Keratinocyte (primary cell): ENCODE results near the gene TRPC4. TPM values are rescaled to one million over a fixed set of nuclear protein-coding genes. Genes with fewer than 3 reads are reported as not detected.

Experiments used
- DNase-seq: peaks from one replicate; pipeline ENCODE4 v3.0.0-alpha.2; 2011; ENCODE audit warnings: low read depth, missing footprints, low spot score
- FAIRE-seq: peaks from 2 replicates; lab custom pipeline; 2011; peaks lifted over from hg19 to GRCh38; lab: Jason Lieb, UNC
- H2AFZ ChIP-seq: 2 replicates; pipeline ENCODE4 v1.6.0; 2012; ENCODE audit warnings: low read length, control low read depth, inconsistent platforms; ENCODE audit not compliant: control insufficient read depth
- H3K27ac ChIP-seq: 2 replicates; pipeline ENCODE4 v1.5.1; 2011; ENCODE audit warnings: low read length; ENCODE audit not compliant: control insufficient read depth, insufficient read depth
- H3K27me3 ChIP-seq: 3 replicates; pipeline ENCODE4 v1.6.0; 2011; ENCODE audit warnings: low read length; ENCODE audit not compliant: control insufficient read depth, insufficient read depth; ENCODE audit errors: extremely low read depth
- H3K36me3 ChIP-seq, 2 experiments: 2 replicates in 1 of 2; 3 replicates in 1 of 2; pipeline ENCODE4 v1.5.1; 2011; ENCODE audit warnings: low read length in 2 of 2, mild to moderate bottlenecking in 1 of 2; ENCODE audit not compliant: control insufficient read depth in 2 of 2, insufficient read depth in 2 of 2; ENCODE audit errors: extremely low read depth in 1 of 2
- H3K4me1 ChIP-seq: 3 replicates; pipeline ENCODE4 v1.5.1; 2011; ENCODE audit warnings: low read length; ENCODE audit not compliant: control insufficient read depth, insufficient read depth; ENCODE audit errors: extremely low read depth
- H3K4me2 ChIP-seq: 3 replicates; pipeline ENCODE4 v1.6.0; 2011; ENCODE audit warnings: low read depth, low read length; ENCODE audit not compliant: control insufficient read depth, insufficient read depth; ENCODE audit errors: extremely low read depth
- H3K4me3 ChIP-seq, 3 experiments: fragments of 200-600 bp in 1 of 3; sonication (generic) in 1 of 3; 2 replicates in 2 of 3; 3 replicates in 1 of 3; pipeline ENCODE4 v1.5.1; 2011 to 2016; ENCODE audit warnings: low read length in 3 of 3, mild to moderate bottlenecking in 3 of 3, control low read depth in 2 of 3, inconsistent platforms in 1 of 3, low read depth in 1 of 3, mixed read lengths in 1 of 3, mixed run types in 1 of 3, moderate library complexity in 1 of 3; ENCODE audit not compliant: control insufficient read depth in 2 of 3, insufficient read depth in 2 of 3; ENCODE audit errors: extremely low read depth in 1 of 3
- H3K79me2 ChIP-seq: 2 replicates; pipeline ENCODE4 v1.6.0; 2012; ENCODE audit warnings: low read length; ENCODE audit not compliant: control insufficient read depth, insufficient read depth
- H3K9ac ChIP-seq: 3 replicates; pipeline ENCODE4 v1.6.0; 2011; ENCODE audit warnings: low read length; ENCODE audit not compliant: control insufficient read depth, insufficient read depth; ENCODE audit errors: extremely low read depth
- H3K9me1 ChIP-seq: 3 replicates; pipeline ENCODE4 v1.6.0; 2011; ENCODE audit warnings: low read length; ENCODE audit not compliant: control insufficient read depth, insufficient read depth; ENCODE audit errors: extremely low read depth
- H3K9me3 ChIP-seq: 2 replicates; pipeline ENCODE4 v1.5.1; 2012; ENCODE audit warnings: low read depth, low read length; ENCODE audit not compliant: control insufficient read depth
- H4K20me1 ChIP-seq: 3 replicates; pipeline ENCODE4 v1.6.0; 2011; ENCODE audit warnings: low read length; ENCODE audit not compliant: control insufficient read depth, insufficient read depth; ENCODE audit errors: extremely low read depth
- CTCF ChIP-seq, 3 experiments: IDR thresholded peaks in 1 of 3; conservative IDR thresholded peaks in 1 of 3; optimal IDR thresholded peaks in 1 of 3; 2 replicates in 2 of 3; 3 replicates in 1 of 3; pipeline versions ENCODE3 to v1.5.1; 2011; ENCODE audit warnings: low read length in 3 of 3, mild to moderate bottlenecking in 3 of 3, moderate library complexity in 2 of 3, control low read depth in 1 of 3, inconsistent platforms in 1 of 3; ENCODE audit not compliant: insufficient read depth in 2 of 3; ENCODE audit errors: extremely low read depth in 1 of 3
- EZH2 ChIP-seq: IDR thresholded peaks from one replicate; pipeline ENCODE4 v1.6.1; 2012; ENCODE audit warnings: inconsistent platforms, mild to moderate bottlenecking, low read length, moderate library complexity
- dilution Hi-C: fragments of 300-500 bp; cut with MboI; formaldehyde crosslinking; loops from one replicate; pipeline ENCODE4 v1.7.0; 2020; ENCODE audit warnings: low sequenced_read_pairs; ENCODE audit not compliant: extremely low pct_ligation_motif_present
- polyA plus RNA-seq, 5 experiments: library from polyadenylated mRNA; depleted of rRNA in 3 of 5; stranded (reverse) in 3 of 5; stranded (forward) in 1 of 5; unstranded in 1 of 5; fragments of >200 nt; gene quantifications; 1 replicate in 1 of 5; 2 replicates in 3 of 5; 3 replicates in 1 of 5; pipeline versions ENCODE4 v1.2.1 to v1.2.3, GENCODE V29; 2011 to 2012; ENCODE audit warnings: missing spikeins in 2 of 5, low read depth in 1 of 5, low replicate concordance in 1 of 5

The TRPC4 gene
- polyA plus RNA-seq, 1 donor (not counting 4 experiments of a cell fraction or from before 2014, with no cell fraction given), result not detected

- Histone ChIP-seq H3K9ac (no peak overlapping the region), H3K27ac (no peak overlapping the region), H3K4me3 (no peak overlapping the region), H3K79me2 (no peaks in the 10 kb centered on the region), H3K4me2 (no peak overlapping the region), H4K20me1 (no peaks in the 10 kb centered on the region), H3K27me3 (no peaks in the 10 kb centered on the region), H3K9me3 (peaks cover 5% of the 10 kb centered on the region), H2AFZ (no peak overlapping the region), H3K36me3 (no peaks in the 10 kb centered on the region), H3K4me1 (peaks cover 14% of the 10 kb centered on the region), H3K9me1 (no peaks in the 10 kb centered on the region)
- no peak for DNase-seq
- dilution Hi-C loops, result no loop called here
- no peak for FAIRE-seq
- no peak for TF ChIP-seq EZH2
- TF ChIP-seq CTCF (optimal IDR thresholded peaks at IDR 0.05 in 1 of 3, IDR thresholded peaks at IDR 0.05 in 1 of 3, conservative IDR thresholded peaks at IDR 0.05 in 1 of 3; ENCODE audit: extremely low read depth in 1 of 3, insufficient read depth in 2 of 3, low read length in 3 of 3), result no peak
Measured at GRCh38 chr13:37918116-37918714, 48.6 kb upstream of the TRPC4 start.

GRCh38 chr13:37914781-37915391 is 45.3 kb upstream of the TRPC4 start:
- peak overlapping the region; percentile 48 for H2AFZ ChIP-seq
- TF ChIP-seq CTCF (optimal IDR thresholded peaks at IDR 0.05 in 1 of 3, IDR thresholded peaks at IDR 0.05 in 1 of 3, conservative IDR thresholded peaks at IDR 0.05 in 1 of 3; ENCODE audit: extremely low read depth in 1 of 3, insufficient read depth in 2 of 3, low read length in 3 of 3) (no peak), EZH2 (no peak)
- no peak overlapping the region for H3K9ac ChIP-seq
- H3K4me1 ChIP-seq, result peaks cover 12% of the 10 kb centered on the region
- no peak overlapping the region for H3K4me3 ChIP-seq
- no peak overlapping the region for H3K4me2 ChIP-seq
- H3K9me1 ChIP-seq, result no peaks in the 10 kb centered on the region
- H3K27me3 ChIP-seq, result no peaks in the 10 kb centered on the region
- no peak overlapping the region for H3K27ac ChIP-seq
- H4K20me1 ChIP-seq, result no peaks in the 10 kb centered on the region
- dilution Hi-C loops, result no loop called here
- H3K9me3 ChIP-seq, result peaks cover 5% of the 10 kb centered on the region
- no peaks in the 10 kb centered on the region for H3K79me2 ChIP-seq
- peak; percentile 49 for DNase-seq
- no peaks in the 10 kb centered on the region for H3K36me3 ChIP-seq
- peak; percentile 55 for FAIRE-seq
